GM12874 (cell line): Measurements from ENCODE around the gene DMRTA2.

Experiments
- TF ChIP-seq, protein P1 (sequence below): IDR thresholded peaks from 2 replicates; pipeline ENCODE4 v1.5.1; 2011; ENCODE audit warnings: low read depth, mild to moderate bottlenecking, control low read depth, low read length, moderate library complexity; ENCODE audit not compliant: insufficient read depth

DMRTA2 gene

GRCh38 chr1:50422946-50423669, at the start of gene DMRTA2:
Gene DMRTA2, minus strand, starts transcription at chr1:50423443. Its CDS starts 1,907 bp downstream, at chr1:50421536.
- TF ChIP-seq, protein P1, sequence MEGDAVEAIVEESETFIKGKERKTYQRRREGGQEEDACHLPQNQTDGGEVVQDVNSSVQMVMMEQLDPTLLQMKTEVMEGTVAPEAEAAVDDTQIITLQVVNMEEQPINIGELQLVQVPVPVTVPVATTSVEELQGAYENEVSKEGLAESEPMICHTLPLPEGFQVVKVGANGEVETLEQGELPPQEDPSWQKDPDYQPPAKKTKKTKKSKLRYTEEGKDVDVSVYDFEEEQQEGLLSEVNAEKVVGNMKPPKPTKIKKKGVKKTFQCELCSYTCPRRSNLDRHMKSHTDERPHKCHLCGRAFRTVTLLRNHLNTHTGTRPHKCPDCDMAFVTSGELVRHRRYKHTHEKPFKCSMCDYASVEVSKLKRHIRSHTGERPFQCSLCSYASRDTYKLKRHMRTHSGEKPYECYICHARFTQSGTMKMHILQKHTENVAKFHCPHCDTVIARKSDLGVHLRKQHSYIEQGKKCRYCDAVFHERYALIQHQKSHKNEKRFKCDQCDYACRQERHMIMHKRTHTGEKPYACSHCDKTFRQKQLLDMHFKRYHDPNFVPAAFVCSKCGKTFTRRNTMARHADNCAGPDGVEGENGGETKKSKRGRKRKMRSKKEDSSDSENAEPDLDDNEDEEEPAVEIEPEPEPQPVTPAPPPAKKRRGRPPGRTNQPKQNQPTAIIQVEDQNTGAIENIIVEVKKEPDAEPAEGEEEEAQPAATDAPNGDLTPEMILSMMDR, result no peak

DNA sequence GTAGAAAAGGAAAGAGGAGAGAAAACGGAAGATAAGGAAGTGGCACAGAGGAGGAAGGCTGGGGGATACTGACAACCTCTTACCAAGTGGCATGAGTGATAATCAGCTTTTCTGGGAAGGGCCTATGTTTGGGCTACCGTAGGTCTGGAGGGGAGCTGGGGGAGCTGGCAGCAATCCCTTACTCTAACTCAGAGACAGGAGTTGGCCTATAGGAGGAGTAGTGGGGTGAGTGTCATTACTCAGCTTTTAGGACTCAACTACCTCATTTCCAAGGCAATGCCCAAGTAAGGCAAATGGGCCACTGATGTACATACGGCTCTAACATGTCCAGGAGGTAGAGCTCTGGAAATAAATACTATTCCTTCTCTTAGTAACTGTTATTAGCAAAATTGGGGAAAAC, 48.7 kb upstream of the DMRTA2 start:
- TF ChIP-seq, protein P1, result no peak

- TF ChIP-seq, protein P1, result no peak
Observed at GRCh38 chr1:50462964-50463363, 39.7 kb upstream of the DMRTA2 start.

GRCh38 chr1:50458507-50458906, 35.3 kb upstream of the DMRTA2 start:
- TF ChIP-seq, protein P1, result no peak

DNA sequence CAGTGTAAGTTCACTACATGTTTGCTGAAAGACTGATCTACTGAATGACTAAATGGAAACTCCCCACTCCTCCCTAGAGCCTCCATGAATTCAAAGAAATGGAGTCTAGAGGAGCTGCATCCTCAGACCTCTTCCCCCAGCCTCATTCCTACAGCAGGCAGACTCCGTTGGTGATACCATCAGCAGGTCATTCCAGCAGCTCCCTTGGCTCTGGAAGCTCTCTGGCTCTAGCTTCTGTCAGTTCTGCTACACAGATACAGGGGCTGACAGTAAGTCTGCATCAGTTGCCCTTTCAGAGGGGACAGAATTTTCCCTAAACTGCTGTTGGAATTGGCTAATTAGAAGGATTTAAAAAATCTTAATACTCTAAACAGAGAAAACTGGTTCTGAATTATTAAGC, 31.7 kb upstream of the DMRTA2 start:
- TF ChIP-seq, protein P1, result no peak

- TF ChIP-seq, protein P1, result no peak
Observed at GRCh38 chr1:50453266-50453665, 30.0 kb upstream of the DMRTA2 start.

GRCh38 chr1:50452700-50453099, 29.5 kb upstream of the DMRTA2 start:
- TF ChIP-seq, protein P1, result no peak
